C4-2B (cell line): ENCODE results near the gene MXD3.

Experiments used
- ZFX ChIP-seq: fragments of 450-650 bp; IDR thresholded peaks from 2 replicates; pipeline ENCODE4 v1.6.1; 2017
- TF ChIP-seq, protein P1 (sequence below): fragments of 450-650 bp; conservative IDR thresholded peaks from 2 replicates; pipeline ENCODE4 v1.5.1; 2017; ENCODE audit warnings: mild to moderate bottlenecking

DNA sequence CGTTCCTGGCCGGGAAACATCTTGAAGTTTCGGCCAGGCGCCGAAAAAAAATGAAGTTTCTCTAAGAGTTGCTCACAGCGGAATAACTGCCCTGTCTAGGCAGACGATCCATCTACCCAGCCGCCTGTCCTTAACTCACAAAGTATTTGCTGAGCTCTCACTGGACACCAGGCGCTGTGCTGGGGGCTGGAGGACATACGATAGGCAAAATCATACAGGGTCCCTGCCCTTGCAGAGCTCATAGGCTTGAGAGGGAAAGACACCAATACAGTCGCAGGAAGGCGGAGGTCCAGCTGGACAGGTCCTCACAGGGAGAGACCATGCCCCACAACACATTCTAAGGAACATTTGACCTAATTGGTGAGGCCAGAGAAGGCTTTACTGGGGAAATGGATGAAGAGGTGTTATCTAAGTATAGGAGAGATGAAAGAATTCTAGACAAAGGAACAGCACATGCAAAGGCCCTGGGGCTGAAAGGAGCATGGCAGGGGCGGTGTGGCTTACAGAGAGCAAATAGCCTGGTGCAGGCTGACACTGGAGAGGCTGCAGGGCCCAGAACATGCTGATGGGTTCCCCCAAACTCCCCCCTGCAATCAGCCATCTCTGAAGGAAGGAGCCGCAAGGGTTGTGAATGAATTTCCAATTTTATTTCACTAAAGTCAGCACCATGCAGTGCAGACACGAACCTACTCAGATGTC lies 2.0 kb upstream of the MXD3 start:
- TF ChIP-seq, protein P1, sequence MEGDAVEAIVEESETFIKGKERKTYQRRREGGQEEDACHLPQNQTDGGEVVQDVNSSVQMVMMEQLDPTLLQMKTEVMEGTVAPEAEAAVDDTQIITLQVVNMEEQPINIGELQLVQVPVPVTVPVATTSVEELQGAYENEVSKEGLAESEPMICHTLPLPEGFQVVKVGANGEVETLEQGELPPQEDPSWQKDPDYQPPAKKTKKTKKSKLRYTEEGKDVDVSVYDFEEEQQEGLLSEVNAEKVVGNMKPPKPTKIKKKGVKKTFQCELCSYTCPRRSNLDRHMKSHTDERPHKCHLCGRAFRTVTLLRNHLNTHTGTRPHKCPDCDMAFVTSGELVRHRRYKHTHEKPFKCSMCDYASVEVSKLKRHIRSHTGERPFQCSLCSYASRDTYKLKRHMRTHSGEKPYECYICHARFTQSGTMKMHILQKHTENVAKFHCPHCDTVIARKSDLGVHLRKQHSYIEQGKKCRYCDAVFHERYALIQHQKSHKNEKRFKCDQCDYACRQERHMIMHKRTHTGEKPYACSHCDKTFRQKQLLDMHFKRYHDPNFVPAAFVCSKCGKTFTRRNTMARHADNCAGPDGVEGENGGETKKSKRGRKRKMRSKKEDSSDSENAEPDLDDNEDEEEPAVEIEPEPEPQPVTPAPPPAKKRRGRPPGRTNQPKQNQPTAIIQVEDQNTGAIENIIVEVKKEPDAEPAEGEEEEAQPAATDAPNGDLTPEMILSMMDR = no peak
- TF ChIP-seq ZFX = no peak
